Common myeloid progenitor, CD34-positive (primary cell): ENCODE measurements around the gene ELMO3.

Experiments used
- CTCF ChIA-PET: fragments of 350-600 bp; sonication (Branson Sonifier 250); formaldehyde crosslinking; loops from one replicate; lab custom pipeline; 2021; ENCODE audit warnings: antibody characterized with exemption; lab: Charles Lee
- POLR2A ChIA-PET: fragments of 350-600 bp; sonication (Branson Sonifier 250); formaldehyde crosslinking; loops from one replicate; lab custom pipeline; 2021; ENCODE audit warnings: antibody characterized with exemption; lab: Charles Lee
- DNase-seq, 3 donors: peaks; one replicate each; pipeline versions ENCODE4 v3.0.0 to v3.0.0-alpha.2; 2013
- H3K27ac ChIP-seq, 2 experiments: 1 replicate in 1 of 2; 2 replicates in 1 of 2; pipeline ENCODE4 v1.7.0; 2013; ENCODE audit warnings: inconsistent platforms in 2 of 2, low read length in 2 of 2, mild to moderate bottlenecking in 2 of 2, low read depth in 1 of 2, moderate library complexity in 1 of 2; ENCODE audit not compliant: severe bottlenecking in 2 of 2, insufficient read depth in 1 of 2, poor library complexity in 1 of 2
- H3K27me3 ChIP-seq, 5 experiments: replicated peaks in 2 of 5; 1 replicate in 3 of 5; 2 replicates in 2 of 5; pipeline versions ENCODE4 v1.6.1 to v1.7.0; 2013; ENCODE audit warnings: low read length in 4 of 5, mild to moderate bottlenecking in 2 of 5, moderate library complexity in 2 of 5, inconsistent platforms in 1 of 5; ENCODE audit not compliant: insufficient read depth in 5 of 5, control insufficient read depth in 4 of 5
- H3K36me3 ChIP-seq, 4 experiments: 1 replicate in 2 of 4; 2 replicates in 2 of 4; pipeline versions ENCODE4 v1.6.1 to v1.7.0; 2013; ENCODE audit warnings: low read length in 3 of 4, control low read depth in 1 of 4, mild to moderate bottlenecking in 1 of 4; ENCODE audit not compliant: control insufficient read depth in 4 of 4, insufficient read depth in 4 of 4
- H3K4me1 ChIP-seq, 4 experiments: 1 replicate in 3 of 4; 2 replicates in 1 of 4; pipeline versions ENCODE4 v1.6.1 to v1.7.1; 2013; ENCODE audit warnings: low read length in 3 of 4, mild to moderate bottlenecking in 3 of 4, control low read depth in 1 of 4, inconsistent platforms in 1 of 4, moderate library complexity in 1 of 4; ENCODE audit not compliant: control insufficient read depth in 4 of 4, insufficient read depth in 4 of 4; ENCODE audit errors: control extremely low read depth in 1 of 4
- H3K4me3 ChIP-seq, 7 experiments: 1 replicate in 4 of 7; 2 replicates in 3 of 7; pipeline versions ENCODE4 v1.5.1 to v1.7.0; 2013; ENCODE audit warnings: mild to moderate bottlenecking in 7 of 7, low read length in 6 of 7, moderate library complexity in 6 of 7, inconsistent platforms in 2 of 7, low read depth in 2 of 7, control low read depth in 1 of 7; ENCODE audit not compliant: insufficient read depth in 4 of 7, control insufficient read depth in 1 of 7; ENCODE audit errors: extremely low read depth in 1 of 7
- H3K9me3 ChIP-seq, 5 experiments: 1 replicate in 4 of 5; 2 replicates in 1 of 5; pipeline versions ENCODE4 v1.6.1 to v1.7.1; 2013; ENCODE audit warnings: low read length in 4 of 5, mild to moderate bottlenecking in 2 of 5, inconsistent platforms in 1 of 5, low read depth in 1 of 5, moderate library complexity in 1 of 5; ENCODE audit not compliant: control insufficient read depth in 4 of 5, insufficient read depth in 2 of 5; ENCODE audit errors: control extremely low read depth in 1 of 5
- WGBS: methylation state at CpG from one replicate; pipeline ENCODE4 v1.1.5; 2013; ENCODE audit not compliant: insufficient coverage; 5-methylcytosine and 5-hydroxymethylcytosine counted together

Gene ELMO3

GRCh38 chr16:67186550-67186950 lies 12.4 kb upstream of the ELMO3 start:
- Histone ChIP-seq H3K36me3 (no peaks in the 10 kb centered on the region), H3K27me3 (peaks cover 0 to 14% (median 6%) of the 10 kb centered on the region in 5 experiments), H3K4me1 (peaks cover 0 to 28% (median 25%) of the 10 kb centered on the region in 4 experiments), H3K9me3 (no peaks in the 10 kb centered on the region), H3K4me3 (no peak overlapping the region), H3K27ac (no peak overlapping the region)
- no peak for DNase-seq
- CTCF ChIA-PET = interaction anchor here (1.0 to 3.4 kb wide), 6 partner anchors 11 to 235 kb away, joined by 3 to 22 read pairs (median 6); partner anchors contain the start of gene ELMO3
- POLR2A ChIA-PET = no interaction called here
- WGBS = 87% methylated on average over 4 of the region's 5 CpGs

GRCh38 chr16:67187175-67187890 lies 11.6 kb upstream of the ELMO3 start:
- CTCF ChIA-PET = interaction anchor here (1.0 to 3.4 kb wide), 8 partner anchors 11 to 235 kb away, joined by 3 to 22 read pairs (median 6); partner anchors contain the start of gene ELMO3
- no peak overlapping the region for H3K4me3 ChIP-seq
- DNase-seq = no peak
- H3K4me1 ChIP-seq = peaks cover 0 to 34% (median 28%) of the 10 kb centered on the region in 4 experiments
- POLR2A ChIA-PET = no interaction called here
- WGBS = 92% methylated on average over 23 of the region's 26 CpGs
- no peaks in the 10 kb centered on the region for H3K36me3 ChIP-seq
- H3K27ac ChIP-seq = no peak overlapping the region
- H3K9me3 ChIP-seq = no peaks in the 10 kb centered on the region
- H3K27me3 ChIP-seq = peaks cover 0 to 14% (median 6%) of the 10 kb centered on the region in 5 experiments

- Histone ChIP-seq H3K27me3 (peaks cover 0 to 14% (median 6%) of the 10 kb centered on the region in 5 experiments), H3K4me3 (no peak overlapping the region), H3K36me3 (peaks cover 0 to 1% (median under 1%) of the 10 kb centered on the region in 4 experiments), H3K9me3 (no peaks in the 10 kb centered on the region), H3K4me1 (peaks cover 0 to 38% (median 30%) of the 10 kb centered on the region in 4 experiments), H3K27ac (no peak overlapping the region)
- DNase-seq = no peak
- ChIA-PET CTCF (interaction anchor here (1.0 to 1.5 kb wide), 5 partner anchors 14 to 209 kb away, joined by 3 to 6 read pairs (median 4); partner anchors contain the start of gene TMEM208), POLR2A (no interaction called here)
- 91% methylated on average over 3 of the region's 4 CpGs for WGBS
Measured at GRCh38 chr16:67188323-67188722, 10.6 kb upstream of the ELMO3 start.

DNA sequence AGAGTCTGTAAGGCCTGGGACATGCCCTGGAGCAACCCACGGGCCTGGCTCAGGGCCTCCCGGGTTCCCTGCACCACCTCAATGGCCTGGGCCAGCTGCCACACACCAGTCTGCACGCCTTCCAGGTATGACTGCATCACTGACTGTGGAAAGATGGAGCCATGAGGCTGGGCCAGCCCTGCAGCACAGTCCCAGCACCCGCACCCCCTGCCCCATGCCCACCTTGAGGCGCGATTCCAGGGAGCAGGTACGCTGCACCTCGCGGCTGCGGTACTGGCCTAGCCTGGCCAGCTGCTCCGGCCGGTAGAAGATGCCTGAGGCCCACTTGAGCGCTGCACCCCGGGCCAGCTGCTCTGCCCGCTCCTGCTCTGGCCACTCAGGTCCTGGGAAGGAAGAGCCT lies 10.1 kb upstream of the ELMO3 start:
- WGBS = 97% methylated on average over 15 of the region's 15 CpGs
- Histone ChIP-seq H3K4me1 (peaks cover 0 to 39% (median 32%) of the 10 kb centered on the region in 4 experiments), H3K9me3 (no peaks in the 10 kb centered on the region), H3K27me3 (peaks cover 0 to 14% (median 6%) of the 10 kb centered on the region in 5 experiments), H3K36me3 (peaks cover under 1 to 6% (median 3%) of the 10 kb centered on the region in 4 experiments), H3K4me3 (no peak overlapping the region), H3K27ac (no peak overlapping the region)
- POLR2A ChIA-PET = no interaction called here
- DNase-seq = no peak
- CTCF ChIA-PET = interaction anchor here (0.9 to 1.5 kb wide), 5 partner anchors 9 to 38 kb away, joined by 3 to 4 read pairs (median 3); partner anchors contain the start of gene TMEM208

GRCh38 chr16:67190041-67190440 lies 8.9 kb upstream of the ELMO3 start, which contains the start of gene EXOC3L1:
TSS of gene EXOC3L1 (minus strand) at chr16:67190136. CDS start at chr16:67189676, 460 bp downstream.
- Histone ChIP-seq H3K4me1 (peaks cover 0 to 28% (median 22%) of the 10 kb centered on the region in 4 experiments), H3K4me3 (no peak within 1 kb of the TSS), H3K27ac (no peak within 1 kb of the TSS), H3K36me3 (peaks cover 4 to 18% (median 15%) of the 10 kb centered on the region in 4 experiments), H3K27me3 (peaks cover 0 to 8% (median 3%) of the 10 kb centered on the region in 5 experiments), H3K9me3 (no peaks in the 10 kb centered on the region)
- ChIA-PET POLR2A (no interaction called here), CTCF (interaction anchor here (0.6 to 1.5 kb wide), 9 partner anchors 9 to 844 kb away, joined by 3 to 6 read pairs (median 3); partner anchors contain the start of gene TMEM208)
- WGBS = 44% methylated on average over 2 of the region's 6 CpGs
- DNase-seq = no peak

DNA sequence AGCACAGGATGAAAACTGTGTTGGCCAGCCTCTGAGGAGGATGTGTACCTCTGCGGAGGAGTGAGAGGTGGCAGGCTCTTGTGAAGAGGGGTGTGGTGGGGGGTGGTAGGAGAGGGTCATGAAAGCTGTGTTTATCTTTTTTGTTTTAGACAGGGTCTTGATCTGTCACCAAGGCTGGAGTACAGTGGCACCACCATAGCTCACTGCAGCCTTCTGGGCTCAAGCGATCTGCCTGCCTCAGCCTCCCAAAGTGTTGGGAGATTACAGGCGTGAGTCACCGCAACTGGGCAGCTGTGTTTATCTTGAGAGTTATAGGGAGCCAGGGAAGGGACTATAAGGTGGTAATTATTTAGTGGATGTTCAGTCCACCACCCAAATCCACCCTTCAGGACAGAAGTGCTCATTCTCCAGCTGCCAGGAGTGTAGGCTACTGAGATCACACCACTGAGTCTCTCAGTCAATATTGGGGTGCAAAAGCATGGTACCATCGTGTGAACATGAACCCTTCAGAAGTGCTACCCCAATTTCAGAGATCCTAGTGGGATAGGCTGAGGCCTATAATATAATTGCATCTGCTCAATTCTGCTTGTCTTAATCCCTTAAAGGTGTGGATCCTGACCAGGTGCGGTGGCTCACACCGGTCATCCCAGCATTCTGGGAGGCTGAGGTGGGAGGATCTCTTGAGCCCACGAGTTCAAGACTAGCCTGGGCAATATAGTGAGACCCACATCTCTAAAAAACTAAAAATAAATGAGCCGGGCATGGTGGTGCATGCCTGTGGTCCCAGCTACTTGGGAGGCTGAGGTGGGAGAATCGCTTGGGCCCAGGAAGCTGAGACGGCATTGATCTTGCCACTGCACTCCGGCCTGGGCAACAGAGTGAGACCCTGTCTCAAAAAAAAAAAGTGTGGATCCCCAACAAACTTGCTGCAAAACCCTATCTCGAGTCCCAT lies 8.2 kb upstream of the ELMO3 start:
- ChIA-PET POLR2A (no interaction called here), CTCF (interaction anchor here (0.7 to 1.2 kb wide), 6 partner anchors 10 to 212 kb away, joined by 3 to 6 read pairs (median 3); partner anchors contain the start of gene TMEM208)
- H3K27ac ChIP-seq = no peak overlapping the region
- peaks cover 0 to 22% (median 19%) of the 10 kb centered on the region in 4 experiments for H3K4me1 ChIP-seq
- no peak for DNase-seq
- H3K4me3 ChIP-seq = no peak overlapping the region
- WGBS = 99% methylated on average over 10 of the region's 13 CpGs
- H3K9me3 ChIP-seq = no peaks in the 10 kb centered on the region
- H3K27me3 ChIP-seq = peaks cover 0 to 4% (median 0%) of the 10 kb centered on the region in 5 experiments
- H3K36me3 ChIP-seq = peaks cover 10 to 24% (median 22%) of the 10 kb centered on the region in 4 experiments
